Breast epithelium (tissue), 4 donors: ENCODE data around the gene NFIL3. TPM values are rescaled to one million over a fixed set of nuclear protein-coding genes. Genes with fewer than 3 reads are reported as not detected.

Experiments
- DNase-seq, 2 donors: peaks; one replicate each; pipeline ENCODE4 v3.0.0-alpha.2; 2019; ENCODE audit warnings: low spot score in 2 of 2
- H3K27ac ChIP-seq, 2 donors: fragments of 200-600 bp; sonication (generic) in 1 of 2; one replicate each; pipeline ENCODE4 v1.5.1; 2016 to 2019; ENCODE audit warnings: mild to moderate bottlenecking in 1 of 2
- H3K27me3 ChIP-seq, 2 donors: fragments of 200-600 bp; sonication (generic) in 1 of 2; one replicate each; pipeline versions ENCODE4 v1.5.1 to v1.6.0; 2017 to 2019; ENCODE audit warnings: control low read depth in 1 of 2, mild to moderate bottlenecking in 1 of 2
- H3K36me3 ChIP-seq: fragments of 200-600 bp; one replicate; pipeline ENCODE4 v1.5.1; 2019
- H3K4me1 ChIP-seq, 2 donors: fragments of 200-600 bp; sonication (generic); one replicate each; pipeline ENCODE4 v1.5.1; 2016 to 2019; ENCODE audit warnings: control low read depth in 1 of 2
- H3K4me3 ChIP-seq, 3 donors: fragments of 200-600 bp; sonication (generic); 1 replicate in 2 of 3; 2 replicates in 1 of 3; pipeline ENCODE4 v1.5.1; 2016 to 2019; ENCODE audit warnings: mild to moderate bottlenecking in 3 of 3, moderate library complexity in 2 of 3
- H3K9me3 ChIP-seq, 2 donors: fragments of 200-600 bp; sonication (generic) in 1 of 2; one replicate each; pipeline ENCODE4 v1.5.1; 2016 to 2019; ENCODE audit warnings: control low read depth in 1 of 2
- POLR2A ChIP-seq: fragments of 450-650 bp; IDR thresholded peaks from one replicate; pipeline ENCODE4 v1.6.1; 2016; ENCODE audit warnings: antibody characterized with exemption, mild to moderate bottlenecking, moderate library complexity
- POLR2AphosphoS5 ChIP-seq, 3 donors: sonication (generic); formaldehyde crosslinking; IDR thresholded peaks; one replicate each; pipeline ENCODE4 v1.6.1; 2017; ENCODE audit warnings: antibody characterized with exemption in 3 of 3
- intact Hi-C: fragments of 100-400 bp; cut with DNase I; formaldehyde crosslinking; loops from one replicate; pipeline ENCODE4 v1.15.1; 2023; ENCODE audit warnings: low total_unique reads
- total RNA-seq, 3 donors: library from RNA; depleted of rRNA; stranded (reverse); fragments of >200 nt; gene quantifications; one replicate each; pipeline ENCODE4 v1.1.0, GENCODE V29; 2016
- TF ChIP-seq, protein P1 (sequence below), 3 donors: fragments of 450-650 bp; IDR thresholded peaks; one replicate each; pipeline ENCODE4 v1.5.1; 2016 to 2017; ENCODE audit warnings: antibody characterized with exemption in 3 of 3, mild to moderate bottlenecking in 3 of 3, moderate library complexity in 3 of 3

Gene NFIL3
- total RNA-seq, 3 donors from 2014 or later: 65.1 to 87.2 (median 74.9) TPM

DNA sequence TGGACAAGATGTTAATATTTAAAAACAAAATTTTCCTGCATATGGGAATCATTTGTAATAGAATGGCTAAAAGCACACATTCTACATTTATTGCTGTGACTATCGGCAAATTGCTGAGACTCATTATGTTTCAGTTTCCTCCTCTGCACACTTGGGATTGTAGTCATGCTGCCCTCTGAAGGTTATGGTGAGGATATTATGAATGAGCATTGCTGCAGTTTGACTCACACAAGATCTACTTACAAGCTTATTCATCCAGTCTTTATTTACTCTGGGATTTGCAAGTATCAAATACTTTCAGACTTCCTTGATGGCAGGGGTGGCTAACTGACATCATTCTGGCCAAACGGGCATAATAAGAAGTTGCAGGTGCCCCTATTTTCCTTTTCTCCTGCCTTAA is 9.5 kb upstream of the NFIL3 start:
- no peaks in the 10 kb centered on the region for H3K27me3 ChIP-seq
- TF ChIP-seq, protein P1, sequence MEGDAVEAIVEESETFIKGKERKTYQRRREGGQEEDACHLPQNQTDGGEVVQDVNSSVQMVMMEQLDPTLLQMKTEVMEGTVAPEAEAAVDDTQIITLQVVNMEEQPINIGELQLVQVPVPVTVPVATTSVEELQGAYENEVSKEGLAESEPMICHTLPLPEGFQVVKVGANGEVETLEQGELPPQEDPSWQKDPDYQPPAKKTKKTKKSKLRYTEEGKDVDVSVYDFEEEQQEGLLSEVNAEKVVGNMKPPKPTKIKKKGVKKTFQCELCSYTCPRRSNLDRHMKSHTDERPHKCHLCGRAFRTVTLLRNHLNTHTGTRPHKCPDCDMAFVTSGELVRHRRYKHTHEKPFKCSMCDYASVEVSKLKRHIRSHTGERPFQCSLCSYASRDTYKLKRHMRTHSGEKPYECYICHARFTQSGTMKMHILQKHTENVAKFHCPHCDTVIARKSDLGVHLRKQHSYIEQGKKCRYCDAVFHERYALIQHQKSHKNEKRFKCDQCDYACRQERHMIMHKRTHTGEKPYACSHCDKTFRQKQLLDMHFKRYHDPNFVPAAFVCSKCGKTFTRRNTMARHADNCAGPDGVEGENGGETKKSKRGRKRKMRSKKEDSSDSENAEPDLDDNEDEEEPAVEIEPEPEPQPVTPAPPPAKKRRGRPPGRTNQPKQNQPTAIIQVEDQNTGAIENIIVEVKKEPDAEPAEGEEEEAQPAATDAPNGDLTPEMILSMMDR (IDR thresholded peaks at IDR 0.05): peak in 2 of 3 donors; percentile 37 to 38
- TF ChIP-seq POLR2AphosphoS5 (IDR thresholded peaks at IDR 0.05) (no peak), POLR2A (no peak)

DNA sequence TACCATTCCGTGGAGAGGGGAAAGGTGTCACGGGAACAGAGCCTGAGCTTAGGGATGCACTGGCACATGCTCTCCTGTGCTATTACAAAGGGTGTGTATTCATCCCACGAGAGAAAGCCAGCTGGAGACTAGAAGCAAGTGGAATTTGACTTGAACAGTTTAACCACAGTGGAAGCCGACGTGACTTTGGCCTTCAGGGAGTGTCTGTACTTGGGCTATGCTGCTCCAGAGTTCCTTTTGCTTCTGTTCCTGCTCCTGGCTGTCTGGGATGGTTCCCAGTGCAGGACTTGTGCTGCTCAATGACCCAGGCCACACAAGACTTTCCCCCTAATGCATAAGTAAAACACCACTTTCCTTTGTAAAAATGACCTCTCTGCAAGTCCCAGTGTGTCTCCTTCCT is 7.9 kb upstream of the NFIL3 start:
- Histone ChIP-seq H3K36me3 (no peaks in the 10 kb centered on the region), H3K27me3 (no peaks in the 10 kb centered on the region), H3K27ac (no peak overlapping the region), H3K9me3 (no peaks in the 10 kb centered on the region), H3K4me1 (no peaks in the 10 kb centered on the region), H3K4me3 (no peak overlapping the region)
- DNase-seq: no peak
- TF ChIP-seq POLR2A (no peak), POLR2AphosphoS5 (IDR thresholded peaks at IDR 0.05) (no peak)
- TF ChIP-seq, protein P1 (IDR thresholded peaks at IDR 0.05): no peak
- intact Hi-C loops: loop anchor here (10.0 kb wide), 2 partner anchors 517 to 1557 kb away; no protein-coding TSS in a partner anchor

More for the DNA sequence above, 9.5 kb upstream of the NFIL3 start:
- Histone ChIP-seq H3K27ac (no peak overlapping the region), H3K4me3 (no peak overlapping the region), H3K4me1 (no peaks in the 10 kb centered on the region), H3K9me3 (no peaks in the 10 kb centered on the region), H3K36me3 (no peaks in the 10 kb centered on the region)
- no peak for DNase-seq
- intact Hi-C loops: loop anchor here (10.0 kb wide), 2 partner anchors 518 to 1558 kb away; no protein-coding TSS in a partner anchor

DNA sequence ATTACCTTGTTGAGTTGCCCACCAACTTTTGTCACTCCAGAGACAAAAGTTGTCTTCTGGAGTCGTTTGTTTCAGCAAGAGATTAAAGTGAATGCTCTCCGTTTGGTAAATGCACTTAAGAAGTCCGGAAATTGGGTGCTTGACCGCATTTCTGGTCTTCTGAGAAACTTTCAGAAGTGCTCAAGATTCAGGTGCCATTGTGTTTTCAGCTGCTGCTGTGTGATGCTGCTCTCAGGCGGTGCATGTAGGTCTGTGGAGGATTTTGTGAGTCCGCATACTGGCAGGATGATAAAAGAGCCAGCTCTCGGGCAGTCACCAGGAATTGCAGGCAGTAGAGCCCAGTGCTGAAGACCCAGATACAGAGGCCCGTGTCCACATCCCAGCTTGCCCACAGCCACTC is 5.9 kb upstream of the NFIL3 start:
- H3K9me3 ChIP-seq: no peaks in the 10 kb centered on the region
- DNase-seq: no peak
- H3K27me3 ChIP-seq: no peaks in the 10 kb centered on the region
- H3K4me3 ChIP-seq: no peak overlapping the region
- no peaks in the 10 kb centered on the region for H3K4me1 ChIP-seq
- intact Hi-C loops: loop anchor here (10.0 kb wide), 2 partner anchors 125 to 395 kb away; no protein-coding TSS in a partner anchor
- no peak for TF ChIP-seq POLR2AphosphoS5 (IDR thresholded peaks at IDR 0.05)
- no peak for TF ChIP-seq POLR2A
- TF ChIP-seq, protein P1 (IDR thresholded peaks at IDR 0.05): no peak
- peak overlapping the region in 1 of 2 donors; percentile 50 for H3K27ac ChIP-seq
- H3K36me3 ChIP-seq: no peaks in the 10 kb centered on the region

DNA sequence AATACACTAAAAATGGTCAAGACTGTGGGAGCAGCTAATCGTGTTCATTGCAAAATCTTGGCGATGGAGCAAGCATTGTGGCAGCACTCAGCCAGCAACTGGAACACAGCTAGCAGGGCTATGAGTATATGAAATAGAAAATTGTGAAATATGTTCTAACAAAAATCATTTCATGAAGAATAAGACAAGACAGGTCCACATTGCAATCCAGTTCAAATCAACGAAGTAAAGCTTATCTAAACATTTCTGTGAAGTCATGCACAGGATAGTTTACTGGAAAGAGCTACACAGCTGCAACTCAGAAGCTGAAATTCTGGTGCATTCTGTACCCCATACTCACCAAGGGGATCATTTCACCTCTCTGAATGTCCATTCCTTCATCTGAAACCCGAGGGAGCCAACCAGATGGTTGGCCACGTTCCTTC is 5.3 kb upstream of the NFIL3 start:
- no peak for DNase-seq
- Histone ChIP-seq H3K27ac (peak overlapping the region in 1 of 2 donors; percentile 71), H3K9me3 (no peaks in the 10 kb centered on the region), H3K36me3 (no peaks in the 10 kb centered on the region), H3K4me1 (no peaks in the 10 kb centered on the region), H3K27me3 (no peaks in the 10 kb centered on the region), H3K4me3 (no peak overlapping the region)
- intact Hi-C loops: loop anchor here (10.0 kb wide), 2 partner anchors 124 to 394 kb away; no protein-coding TSS in a partner anchor
- TF ChIP-seq, protein P1 (IDR thresholded peaks at IDR 0.05): no peak
- peak in 1 of 3 donors; percentile 77 for TF ChIP-seq POLR2AphosphoS5 (IDR thresholded peaks at IDR 0.05)

DNA sequence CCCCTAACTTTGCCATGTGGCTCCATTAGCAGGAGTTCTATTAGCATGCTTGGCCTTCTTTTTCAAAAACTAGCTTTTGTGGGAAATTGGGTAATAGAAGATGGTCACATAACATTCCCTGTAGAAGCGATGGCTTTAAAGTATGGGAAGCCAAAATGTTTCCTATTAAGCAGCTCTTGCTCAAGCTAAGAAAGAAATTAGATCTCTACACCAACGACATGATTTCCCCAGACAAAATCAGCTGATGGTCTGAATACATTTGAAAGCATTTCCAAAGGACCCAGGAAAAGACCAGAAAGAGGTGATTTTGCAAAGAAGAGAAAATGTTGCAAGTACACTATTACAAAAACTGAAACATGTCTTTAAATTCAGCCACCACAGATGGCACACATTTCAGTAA is 4.8 kb upstream of the NFIL3 start:
- no peaks in the 10 kb centered on the region for H3K27me3 ChIP-seq
- peak overlapping the region in 1 of 2 donors; percentile 71 for H3K27ac ChIP-seq

More for the DNA sequence above, 4.8 kb upstream of the NFIL3 start:
- no peak for DNase-seq
- H3K36me3 ChIP-seq: no peaks in the 10 kb centered on the region
- H3K4me1 ChIP-seq: no peaks in the 10 kb centered on the region
- intact Hi-C loops: loop anchor here (10.0 kb wide), 2 partner anchors 124 to 394 kb away; no protein-coding TSS in a partner anchor
- no peaks in the 10 kb centered on the region for H3K9me3 ChIP-seq
- TF ChIP-seq POLR2A: no peak
- TF ChIP-seq POLR2AphosphoS5 (IDR thresholded peaks at IDR 0.05): peak in 1 of 3 donors; percentile 15
- H3K4me3 ChIP-seq: no peak overlapping the region
